ENCODE results near the gene BRME1.
"Not testable (repeated sequence)": the region's sequence is repeated elsewhere in the genome, so short reads cannot be mapped to it uniquely, and the experiment has no call there.

BRME1 gene

DNA sequence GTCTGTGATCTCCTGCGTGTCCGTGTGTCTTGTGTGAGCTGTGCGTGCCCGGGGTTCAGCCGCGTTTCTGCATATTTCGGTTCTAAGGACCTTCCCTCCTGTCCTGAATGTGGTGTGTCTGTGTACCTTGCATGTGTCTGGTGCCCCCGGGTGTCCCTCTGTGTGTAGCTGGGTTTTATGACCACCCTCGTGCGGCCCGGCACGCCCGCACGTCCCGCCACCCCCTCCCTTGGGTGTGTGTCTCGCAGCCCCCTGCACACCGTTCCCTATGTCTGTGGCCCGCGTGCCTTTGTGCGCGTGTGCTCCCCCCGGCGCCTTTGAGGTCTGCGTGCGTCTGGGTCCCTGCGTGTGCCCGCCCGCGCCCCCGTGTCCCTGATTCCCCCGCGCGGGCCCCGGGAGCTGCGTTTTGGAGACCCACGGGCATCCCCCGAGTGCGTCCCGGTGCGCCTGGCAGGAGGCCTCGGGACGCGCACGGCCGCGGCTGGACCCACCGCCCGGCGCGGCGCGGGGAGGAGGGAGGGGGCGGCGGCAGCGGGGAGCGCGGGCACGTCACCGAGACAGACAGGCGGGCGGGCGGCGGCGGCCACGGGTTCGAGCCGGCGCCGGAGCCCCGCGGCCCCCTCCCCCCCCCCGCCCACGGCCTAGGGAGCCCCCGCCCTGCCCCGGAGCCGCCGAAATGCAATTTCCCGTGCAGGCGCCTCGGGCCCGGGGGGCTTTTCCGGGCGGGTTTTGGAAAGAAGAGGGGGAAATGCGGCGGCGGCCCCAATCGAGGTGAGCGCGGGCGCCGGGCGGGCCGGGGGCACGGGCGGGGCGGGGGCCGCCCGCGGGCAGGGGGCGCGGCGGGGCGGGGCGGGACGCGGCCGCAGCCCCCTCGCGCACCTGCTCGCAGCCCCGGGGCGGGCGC, 41.0 kb downstream of the BRME1 start:
- no peak for DNase-seq

DNA sequence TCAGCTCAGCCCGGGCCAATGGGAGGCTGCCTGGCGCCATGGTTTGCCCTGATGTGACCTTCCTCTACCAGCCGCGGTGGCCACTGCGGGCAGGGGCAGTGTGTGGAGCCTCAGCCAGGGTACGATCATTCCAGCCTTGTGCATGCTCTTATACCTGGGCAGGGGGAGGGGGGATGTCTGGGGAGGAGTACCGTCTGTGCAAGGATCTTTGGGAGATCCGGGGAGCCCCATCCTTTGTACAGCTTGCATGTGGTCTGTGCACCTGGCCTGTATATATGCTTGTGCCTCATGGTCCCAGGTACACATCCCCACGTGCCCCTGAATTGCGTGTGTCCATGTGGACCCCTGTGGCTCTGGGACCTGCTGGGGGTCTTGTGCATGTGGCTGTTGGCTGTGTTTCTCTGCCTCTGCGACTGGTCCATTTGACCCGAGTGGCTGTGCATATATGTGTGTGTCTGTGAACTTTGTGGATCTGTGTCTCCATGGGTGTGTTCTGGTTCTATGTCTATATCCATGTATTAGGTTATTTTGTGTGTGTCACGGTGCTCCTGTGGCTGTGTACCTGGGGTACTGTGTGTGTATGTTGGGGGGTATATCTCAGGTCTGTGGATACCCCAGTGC, 41.8 kb downstream of the BRME1 start:
- no peak for DNase-seq

GRCh38 chr19:13861714-13862531, 44.0 kb downstream of the BRME1 start:
- peak; percentile 91 for DNase-seq

- DNase-seq, result no peak
Measured at GRCh38 chr19:13861392-13861713, 44.6 kb downstream of the BRME1 start.

DNA sequence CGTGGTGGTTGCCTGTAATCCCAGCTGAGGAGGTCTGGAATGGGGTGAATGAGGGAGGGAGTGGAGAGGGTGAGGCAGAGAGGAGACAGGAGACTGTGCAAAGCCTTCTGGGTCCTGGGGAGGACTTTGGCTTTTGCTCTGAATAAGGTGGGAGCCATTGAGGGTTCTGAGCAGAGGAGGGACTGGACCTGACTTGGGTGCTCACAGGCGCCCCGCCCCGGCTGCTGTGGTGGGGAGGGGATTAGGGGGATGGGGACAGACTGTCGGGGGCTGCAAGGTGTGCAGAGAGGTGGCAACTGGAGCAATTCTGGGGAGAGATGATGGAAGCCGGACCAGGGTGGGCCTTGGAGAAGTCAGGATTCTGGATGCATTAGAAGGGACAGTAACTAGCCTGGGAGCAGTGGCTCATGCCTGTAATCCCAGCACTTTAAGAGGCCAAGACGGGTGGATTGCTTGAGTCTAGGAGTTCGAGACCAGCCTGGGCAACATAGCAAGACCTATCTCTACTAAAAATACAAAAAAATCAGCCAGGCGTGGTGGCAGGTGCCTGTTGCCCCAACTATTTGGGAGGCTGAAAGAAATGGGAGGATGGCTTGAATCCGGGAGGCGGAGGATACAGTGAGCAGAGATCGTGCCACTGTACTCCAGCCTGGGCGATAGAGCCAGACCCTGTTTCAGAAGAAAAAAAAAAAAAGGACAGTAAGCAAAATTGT, 45.1 kb downstream of the BRME1 start:
- no peak for DNase-seq

GRCh38 chr19:13859361-13859880, 46.5 kb downstream of the BRME1 start:
- no peak for DNase-seq

DNA sequence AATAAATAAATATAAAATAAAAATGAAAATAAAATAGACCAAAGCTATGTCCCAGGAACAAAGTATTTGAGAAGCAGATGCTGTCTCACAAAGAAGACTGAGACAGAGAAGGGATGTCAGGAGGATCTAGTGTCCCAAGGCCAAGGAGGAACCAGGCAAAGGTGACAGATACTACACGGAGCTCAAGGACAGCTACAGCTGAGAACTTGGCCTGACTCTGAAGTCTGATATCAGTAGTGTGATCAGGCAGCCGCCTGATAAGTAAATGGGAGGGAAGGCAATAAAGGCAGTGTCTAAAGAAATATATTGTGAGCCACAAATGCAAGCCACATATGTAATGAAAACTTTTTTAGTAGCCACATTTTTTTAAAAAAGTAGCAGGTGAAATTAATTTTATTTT, 49.4 kb downstream of the BRME1 start:
- DNase-seq, result no peak

GRCh38 chr19:13852171-13852707, 53.7 kb downstream of the BRME1 start:
- DNase-seq, result not testable (repeated sequence)

DNA sequence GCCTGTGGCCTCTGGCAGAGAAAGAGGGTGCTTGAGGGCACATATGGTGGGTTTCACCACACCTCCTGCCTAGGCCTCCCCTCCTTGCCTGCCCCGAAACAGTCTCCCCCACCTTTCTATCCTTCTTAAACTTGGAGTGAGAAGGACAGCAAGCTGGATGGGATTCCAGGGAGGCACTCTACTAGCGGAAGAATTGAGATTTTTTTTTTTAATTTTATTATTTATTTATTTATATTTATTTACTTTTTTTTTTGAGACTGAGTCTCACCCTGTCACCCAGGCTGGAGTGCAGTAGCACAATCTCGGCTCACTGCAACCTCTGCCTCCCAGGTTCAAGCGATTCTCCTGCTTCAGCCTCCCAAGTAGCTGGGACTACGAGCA, 54.2 kb downstream of the BRME1 start:
- DNase-seq, result not testable (repeated sequence)

- DNase-seq, result peak; percentile 80
Measured at GRCh38 chr19:13850910-13851733, 54.8 kb downstream of the BRME1 start.

DNA sequence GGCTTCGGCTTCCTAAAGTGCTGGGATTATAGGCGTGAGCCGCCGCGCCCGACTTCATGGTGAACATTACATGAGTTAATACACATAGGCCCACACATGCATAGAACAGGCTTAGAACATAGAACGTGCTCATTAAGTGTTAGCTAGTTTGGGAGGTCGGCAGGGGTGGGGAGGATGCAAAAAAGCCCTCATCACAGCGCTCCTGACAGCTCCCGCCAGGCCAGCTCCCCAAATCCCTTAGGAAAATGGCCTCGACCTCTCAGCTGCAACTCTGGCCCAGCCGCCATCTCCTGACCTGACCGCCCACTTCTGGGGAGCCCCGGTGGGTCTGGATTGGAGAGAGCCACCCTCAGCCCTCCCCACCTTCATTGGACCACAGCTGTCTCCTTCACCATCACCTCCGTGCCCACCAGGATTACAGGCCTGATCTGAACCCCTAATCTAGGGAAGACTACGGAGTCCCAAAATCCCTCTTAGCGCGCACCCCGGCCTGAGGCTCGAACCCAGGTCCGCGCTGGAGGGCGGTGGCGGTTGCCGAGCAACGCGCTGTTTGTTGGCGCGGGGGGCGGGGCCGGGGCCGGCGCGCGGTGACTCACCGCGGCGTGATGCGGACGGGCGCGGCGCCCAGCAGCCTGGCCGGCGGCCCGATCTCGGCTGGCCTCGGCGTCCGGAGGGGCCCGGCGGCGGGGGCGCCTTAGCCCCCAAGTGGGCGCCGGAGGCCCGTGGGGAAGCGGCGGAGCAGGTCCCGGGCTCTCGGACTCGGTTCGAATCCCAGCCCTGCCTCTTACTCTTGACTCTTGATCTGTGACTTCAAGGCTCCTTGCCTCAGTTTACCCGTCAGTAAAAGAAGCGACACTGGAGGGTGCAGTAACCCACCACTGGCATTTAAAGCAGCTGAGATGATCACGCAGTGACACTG, 55.7 kb downstream of the BRME1 start:
- DNase-seq, result peak; percentile 80

- DNase-seq, result no peak
Measured at GRCh38 chr19:13848798-13849676, 56.9 kb downstream of the BRME1 start.

DNA sequence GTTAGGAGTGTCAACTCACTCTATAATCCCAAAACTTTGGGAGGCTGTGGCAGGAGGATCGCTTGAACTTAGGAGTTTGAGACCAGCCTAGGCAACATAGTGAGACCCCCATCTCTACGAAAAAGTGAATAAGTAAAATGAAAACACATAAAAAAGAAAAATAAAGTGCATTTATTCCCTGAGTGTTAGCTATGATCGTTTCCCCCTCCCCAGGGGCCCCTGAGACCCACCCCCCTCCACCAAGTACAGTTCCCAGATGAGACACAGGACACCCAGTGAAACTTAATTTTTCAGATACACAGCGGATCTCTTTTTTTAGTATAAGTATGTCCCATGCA, 57.6 kb downstream of the BRME1 start:
- no peak for DNase-seq

DNA sequence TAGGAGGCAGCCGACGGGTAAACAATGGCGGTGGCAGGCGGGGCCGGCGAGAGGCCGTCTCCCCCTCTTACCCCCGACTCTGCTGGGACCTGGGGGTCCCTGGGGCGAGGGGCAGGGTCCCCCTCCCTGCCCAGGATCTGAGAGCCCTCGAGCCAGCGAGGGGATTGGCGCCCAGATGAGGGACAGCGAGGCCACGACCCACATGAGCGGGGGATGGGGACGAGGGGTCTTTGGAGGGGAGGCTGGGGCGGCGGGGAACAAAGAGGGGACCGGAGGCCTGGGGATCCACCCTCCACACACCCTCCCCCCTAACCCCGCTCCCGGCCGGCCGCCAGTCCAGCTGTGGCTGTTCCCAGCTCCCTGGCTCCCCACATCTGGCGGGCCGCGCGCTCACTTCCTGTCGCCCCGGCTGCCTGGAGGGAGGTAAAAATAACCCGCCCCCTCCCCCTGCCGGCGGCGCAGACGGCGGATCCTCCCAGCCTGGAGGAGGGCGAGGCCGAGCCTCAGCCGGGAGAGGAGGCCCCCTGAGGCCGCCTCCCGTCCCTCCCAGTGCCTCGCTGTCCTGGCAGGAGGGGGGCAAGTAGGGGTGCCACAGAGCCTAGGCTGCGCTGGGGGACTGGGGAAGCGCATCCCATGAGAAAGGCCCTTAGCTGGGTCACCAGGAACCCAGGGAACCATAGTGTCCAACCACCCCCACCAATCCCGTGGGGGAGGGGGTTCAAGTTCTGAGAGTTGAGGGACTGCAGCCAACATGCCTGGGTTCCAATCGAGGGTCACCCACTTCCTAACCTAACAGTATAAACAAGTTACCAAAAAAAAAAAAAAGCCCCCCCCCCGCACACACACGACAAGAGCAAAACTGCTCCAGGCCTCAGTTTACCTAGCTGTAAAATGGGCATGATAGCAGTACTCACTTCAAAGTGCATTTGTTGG, 58.2 kb downstream of the BRME1 start:
- peak; percentile 88 for DNase-seq

- peak; percentile 97 for DNase-seq
Measured at GRCh38 chr19:13846557-13847406, 59.1 kb downstream of the BRME1 start.

GRCh38 chr19:13844130-13844631, 61.7 kb downstream of the BRME1 start:
- no peak for DNase-seq

All from activated T-cell treated with anti-CD3 and anti-CD28 coated beads, Interleukin-2, amount 50 U/mL, for 1 hour (primary cell).